Measurements from ENCODE around the gene SH3GL2.

- no peak for TF ChIP-seq REST (IDR thresholded peaks at IDR 0.05; ENCODE audit: insufficient read depth in 1 of 2, low read depth in 2 of 2, low read length in 2 of 2)
- TF ChIP-seq POLR2AphosphoS5 (IDR thresholded peaks at IDR 0.05; ENCODE audit: low read depth, low read length) = no peak
Observed at GRCh38 chr9:17611342-17611741, 32.5 kb downstream of the SH3GL2 start.

Data from PFSK-1 (cell line).